ACHN (cell line): ENCODE data around the gene TRMT10A.
"Not testable (repeated sequence)": the region's sequence is repeated elsewhere in the genome, so short reads cannot be mapped to it uniquely, and the experiment has no call there.

ENCODE experiments used
- DNase-seq: peaks from one replicate; pipeline ENCODE4 v3.0.0-alpha.2; 2015
- in situ Hi-C: cut with HindIII; loops from 2 replicates; pipeline ENCODE4 v1.10.0; 2017; ENCODE audit warnings: low sequenced_read_pairs, low pct_ligation_motif_present, low pct_unique_long_range_greater_than_20kb

Gene TRMT10A

GRCh38 chr4:99572527-99573240 is 8.8 kb upstream of the TRMT10A start:
- no peak for DNase-seq
- in situ Hi-C loops, result no loop called here

- in situ Hi-C loops, result no loop called here
- no peak for DNase-seq
Observed at GRCh38 chr4:99571883-99572282, 8.0 kb upstream of the TRMT10A start.

- in situ Hi-C loops, result no loop called here
- no peak for DNase-seq
Observed at GRCh38 chr4:99564921-99565320, 1.1 kb upstream of the TRMT10A start.

GRCh38 chr4:99552872-99553271 is 11.0 kb downstream of the TRMT10A start:
- no peak for DNase-seq
- in situ Hi-C loops, result no loop called here

GRCh38 chr4:99540277-99540939 is 23.4 kb downstream of the TRMT10A start:
- no peak for DNase-seq
- in situ Hi-C loops, result no loop called here

- in situ Hi-C loops, result no loop called here
- no peak for DNase-seq
Observed at GRCh38 chr4:99537674-99538073, 26.2 kb downstream of the TRMT10A start.

GRCh38 chr4:99536848-99537247 is 27.0 kb downstream of the TRMT10A start:
- DNase-seq, result no peak
- in situ Hi-C loops, result no loop called here

- no peak for DNase-seq
- in situ Hi-C loops, result no loop called here
Observed at GRCh38 chr4:99536271-99536670, 27.6 kb downstream of the TRMT10A start.

GRCh38 chr4:99534699-99535098 is 29.1 kb downstream of the TRMT10A start:
- DNase-seq, in situ Hi-C loops: not testable (repeated sequence)

- in situ Hi-C loops, result no loop called here
- no peak for DNase-seq
Observed at GRCh38 chr4:99529956-99530355, 33.9 kb downstream of the TRMT10A start.

- in situ Hi-C loops, result no loop called here
- no peak for DNase-seq
Observed at GRCh38 chr4:99529228-99529627, 34.6 kb downstream of the TRMT10A start.

- no peak for DNase-seq
- in situ Hi-C loops, result no loop called here
Observed at GRCh38 chr4:99518601-99519295, 45.1 kb downstream of the TRMT10A start.

GRCh38 chr4:99510721-99511120 is 53.1 kb downstream of the TRMT10A start, which contains the start of gene C4orf17:
C4orf17 (plus strand) TSS chr4:99511021; CDS start chr4:99513082, 2,061 bp downstream.
- in situ Hi-C loops, result no loop called here
- DNase-seq, result no peak

- no peak for DNase-seq
- in situ Hi-C loops, result no loop called here
Observed at GRCh38 chr4:99507762-99508161, 56.1 kb downstream of the TRMT10A start.

GRCh38 chr4:99507349-99507748 is 56.5 kb downstream of the TRMT10A start:
- no peak for DNase-seq
- in situ Hi-C loops, result no loop called here

- DNase-seq, result no peak
- in situ Hi-C loops, result no loop called here
Observed at GRCh38 chr4:99506781-99507180, 57.1 kb downstream of the TRMT10A start.

GRCh38 chr4:99504804-99505502 is 58.9 kb downstream of the TRMT10A start:
- no peak for DNase-seq

More at GRCh38 chr4:99504804-99505502, 58.9 kb downstream of the TRMT10A start:
- in situ Hi-C loops, result no loop called here
